GM21825 (cell line): Measurements from ENCODE around the gene CDKN1C.

Source experiments
- ATAC-seq: cut with Tn5 transposase; IDR thresholded peaks from one replicate; pipeline ENCODE4 v1.9.1; 2021; ENCODE audit warnings: mild to moderate bottlenecking, moderate library complexity; ENCODE audit not compliant: unreplicated experiment

CDKN1C gene

GRCh38 chr11:2923446-2924375, 38.1 kb upstream of the CDKN1C start:
- ATAC-seq, result no peak

GRCh38 chr11:2922655-2923054, 37.1 kb upstream of the CDKN1C start:
- no peak for ATAC-seq

GRCh38 chr11:2921742-2922493, 36.3 kb upstream of the CDKN1C start:
- no peak for ATAC-seq

GRCh38 chr11:2921261-2921660, 35.7 kb upstream of the CDKN1C start:
- no peak for ATAC-seq

GRCh38 chr11:2920343-2920742, 34.8 kb upstream of the CDKN1C start:
- ATAC-seq, result no peak

- no peak for ATAC-seq
Observed at GRCh38 chr11:2919837-2920236, 34.3 kb upstream of the CDKN1C start.

GRCh38 chr11:2919188-2919587, 33.6 kb upstream of the CDKN1C start:
- ATAC-seq, result no peak

- ATAC-seq, result no peak
Observed at GRCh38 chr11:2917842-2918490, 32.4 kb upstream of the CDKN1C start.

GRCh38 chr11:2916892-2917645, 31.5 kb upstream of the CDKN1C start:
- ATAC-seq, result no peak

GRCh38 chr11:2916114-2916891, 30.7 kb upstream of the CDKN1C start:
- no peak for ATAC-seq

GRCh38 chr11:2915473-2915872, 29.9 kb upstream of the CDKN1C start:
- ATAC-seq, result no peak

GRCh38 chr11:2914455-2915195, 29.1 kb upstream of the CDKN1C start:
- no peak for ATAC-seq

GRCh38 chr11:2913776-2914175, 28.2 kb upstream of the CDKN1C start:
- no peak for ATAC-seq

- no peak for ATAC-seq
Observed at GRCh38 chr11:2913019-2913431, 27.4 kb upstream of the CDKN1C start.

- no peak for ATAC-seq
Observed at GRCh38 chr11:2912498-2912897, 26.9 kb upstream of the CDKN1C start.

- ATAC-seq, result no peak
Observed at GRCh38 chr11:2911785-2912391, 26.3 kb upstream of the CDKN1C start.

- ATAC-seq, result no peak
Observed at GRCh38 chr11:2911088-2911784, 25.7 kb upstream of the CDKN1C start.

GRCh38 chr11:2910401-2910955, 24.9 kb upstream of the CDKN1C start:
- no peak for ATAC-seq
